ENCODE results near the gene PANX2. TPM values are rescaled to one million over a fixed set of nuclear protein-coding genes. Genes with fewer than 3 reads are reported as not detected.

PANX2 gene
- total RNA-seq, 2 experiments from 2014 or later: not detected

GRCh38 chr22:50123119-50123518 is 47.4 kb upstream of the PANX2 start:
- TF ChIP-seq EZH2phosphoT487 (IDR thresholded peaks at IDR 0.05; ENCODE audit: borderline replicate concordance, low read depth, low read length): no peak
- DNase-seq (ENCODE audit: low spot score): no peak
- POLR2A ChIA-PET: no interaction called here
- Histone ChIP-seq H3K79me2 (ENCODE audit: insufficient read depth, low read depth, low read length) (no peaks in the 10 kb centered on the region), H2AFZ (ENCODE audit: low read length) (no peak overlapping the region), H3K4me1 (ENCODE audit: insufficient read depth, low read length, poor library complexity, severe bottlenecking) (peaks cover 10% of the 10 kb centered on the region), H3K9me3 (ENCODE audit: low read length) (peaks cover 15% of the 10 kb centered on the region; the same call in 1 of the 2 replicates), H3K9me2 (ENCODE audit: insufficient read depth, low read length) (no peaks in the 10 kb centered on the region), H4K20me1 (ENCODE audit: insufficient read depth, low read length) (no peaks in the 10 kb centered on the region), H3K27ac (ENCODE audit: low read depth, low read length, poor library complexity, severe bottlenecking) (no peak overlapping the region), H3K4me3 (ENCODE audit: low read depth, low read length, poor library complexity, severe bottlenecking) (no peak overlapping the region), H3K4me2 (ENCODE audit: low read length) (no peak overlapping the region), H3K36me3 (ENCODE audit: insufficient read depth, low read length) (no peaks in the 10 kb centered on the region)
- CTCF ChIA-PET (ENCODE audit: unreplicated experiment): no interaction called here
- intact Hi-C loops (cut with micrococcal nuclease; ENCODE audit: unreplicated experiment): no loop called here
- no TSS peak for BruUV-seq (replicated peaks)

- Histone ChIP-seq H3K4me1 (ENCODE audit: insufficient read depth, low read length, poor library complexity, severe bottlenecking) (no peaks in the 10 kb centered on the region), H3K4me2 (ENCODE audit: low read length) (no peak overlapping the region), H3K36me3 (ENCODE audit: insufficient read depth, low read length) (no peaks in the 10 kb centered on the region), H4K20me1 (ENCODE audit: insufficient read depth, low read length) (no peaks in the 10 kb centered on the region), H3K9me3 (ENCODE audit: low read length) (peaks cover 15% of the 10 kb centered on the region; the same call in 1 of the 2 replicates), H3K9me2 (ENCODE audit: insufficient read depth, low read length) (no peaks in the 10 kb centered on the region), H3K27ac (ENCODE audit: low read depth, low read length, poor library complexity, severe bottlenecking) (no peak overlapping the region), H3K4me3 (ENCODE audit: low read depth, low read length, poor library complexity, severe bottlenecking) (no peak overlapping the region), H3K79me2 (ENCODE audit: insufficient read depth, low read depth, low read length) (no peaks in the 10 kb centered on the region), H2AFZ (ENCODE audit: low read length) (no peak overlapping the region)
- no TSS peak for BruUV-seq (replicated peaks)
- ChIA-PET CTCF (ENCODE audit: unreplicated experiment) (no interaction called here), POLR2A (interaction anchor here (0.6 to 0.7 kb wide), 2 partner anchors 18 to 183 kb away, joined by 3 to 5 read pairs; partner anchors contain the start of gene PLXNB2)
- no peak for DNase-seq (ENCODE audit: low spot score)
- intact Hi-C loops (cut with micrococcal nuclease; ENCODE audit: unreplicated experiment): no loop called here
- TF ChIP-seq EZH2phosphoT487 (IDR thresholded peaks at IDR 0.05; ENCODE audit: borderline replicate concordance, low read depth, low read length): no peak
- no peak for TF ChIP-seq CTCF (conservative IDR thresholded peaks at IDR 0.05; ENCODE audit: low read length)
These were observed 45.5 kb upstream of the PANX2 start for GRCh38 chr22:50125029-50125428.

- H3K4me3 ChIP-seq (ENCODE audit: low read depth, low read length, poor library complexity, severe bottlenecking): no peak overlapping the region
- H3K27ac ChIP-seq (ENCODE audit: low read depth, low read length, poor library complexity, severe bottlenecking): no peak overlapping the region
- H3K4me2 ChIP-seq (ENCODE audit: low read length): no peak overlapping the region
- H3K79me2 ChIP-seq (ENCODE audit: insufficient read depth, low read depth, low read length): no peaks in the 10 kb centered on the region
- no peak for DNase-seq (ENCODE audit: low spot score)
- no peaks in the 10 kb centered on the region for H3K4me1 ChIP-seq (ENCODE audit: insufficient read depth, low read length, poor library complexity, severe bottlenecking)
- no TSS peak for BruUV-seq (replicated peaks)
- no peak for TF ChIP-seq EZH2phosphoT487 (IDR thresholded peaks at IDR 0.05; ENCODE audit: borderline replicate concordance, low read depth, low read length)
- no peak for TF ChIP-seq CTCF (conservative IDR thresholded peaks at IDR 0.05; ENCODE audit: low read length)
- no peaks in the 10 kb centered on the region for H3K9me3 ChIP-seq (ENCODE audit: low read length)
- no peaks in the 10 kb centered on the region for H3K9me2 ChIP-seq (ENCODE audit: insufficient read depth, low read length)
- intact Hi-C loops (cut with micrococcal nuclease; ENCODE audit: unreplicated experiment): no loop called here
- no peaks in the 10 kb centered on the region for H3K36me3 ChIP-seq (ENCODE audit: insufficient read depth, low read length)
- no peaks in the 10 kb centered on the region for H4K20me1 ChIP-seq (ENCODE audit: insufficient read depth, low read length)
- no peak overlapping the region for H2AFZ ChIP-seq (ENCODE audit: low read length)
- ChIA-PET CTCF (ENCODE audit: unreplicated experiment) (no interaction called here), POLR2A (interaction anchor here (0.5 kb wide), 2 partner anchors 19 to 43 kb away, joined by 3 read pairs; no protein-coding TSS in a partner anchor)
These were observed 41.3 kb upstream of the PANX2 start for GRCh38 chr22:50129121-50129736.

Measured in OCI-LY7 (cell line).